ENCODE measurements around the gene INS.

Gene INS

DNA sequence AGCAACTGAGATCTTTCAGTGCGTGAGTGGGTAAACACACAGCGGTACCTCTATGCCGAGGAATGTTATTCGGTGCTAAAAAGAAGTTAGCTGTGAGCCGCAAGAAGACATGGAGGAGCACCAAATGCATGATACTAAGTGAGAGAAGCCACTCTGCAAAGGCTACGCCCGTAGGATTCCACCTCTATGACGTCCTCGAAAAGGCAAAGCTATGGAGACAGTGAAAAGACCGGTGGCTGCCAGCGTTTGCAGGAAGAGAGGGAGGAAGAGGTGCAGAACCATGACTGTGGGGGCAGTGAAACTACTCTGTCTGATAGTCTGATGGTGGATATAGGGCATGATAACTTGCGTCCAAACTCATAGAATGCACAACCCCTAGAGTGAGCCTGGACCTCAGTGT, 50.5 kb downstream of the INS start:
- Histone ChIP-seq H3K4me2 (no peak overlapping the region), H3K36me3 (ENCODE audit: insufficient read depth) (no peaks in the 10 kb centered on the region), H3K27me3 (ENCODE audit: insufficient read depth, low read depth) (peaks cover 50% of the 10 kb centered on the region), H3K9ac (no peak overlapping the region), H3K4me3 (IDR thresholded peaks at IDR 0.05; ENCODE audit: insufficient read depth, low read depth, low read length) (no peak overlapping the region), H3K79me2 (ENCODE audit: insufficient read depth, low read depth) (no peaks in the 10 kb centered on the region), H3K4me1 (ENCODE audit: low read depth, poor library complexity, severe bottlenecking) (no peaks in the 10 kb centered on the region), H4K20me1 (ENCODE audit: insufficient read depth) (no peaks in the 10 kb centered on the region), H2AFZ (ENCODE audit: low read depth) (no peak overlapping the region), H3K27ac (no peak overlapping the region)
- TF ChIP-seq, protein P1, sequence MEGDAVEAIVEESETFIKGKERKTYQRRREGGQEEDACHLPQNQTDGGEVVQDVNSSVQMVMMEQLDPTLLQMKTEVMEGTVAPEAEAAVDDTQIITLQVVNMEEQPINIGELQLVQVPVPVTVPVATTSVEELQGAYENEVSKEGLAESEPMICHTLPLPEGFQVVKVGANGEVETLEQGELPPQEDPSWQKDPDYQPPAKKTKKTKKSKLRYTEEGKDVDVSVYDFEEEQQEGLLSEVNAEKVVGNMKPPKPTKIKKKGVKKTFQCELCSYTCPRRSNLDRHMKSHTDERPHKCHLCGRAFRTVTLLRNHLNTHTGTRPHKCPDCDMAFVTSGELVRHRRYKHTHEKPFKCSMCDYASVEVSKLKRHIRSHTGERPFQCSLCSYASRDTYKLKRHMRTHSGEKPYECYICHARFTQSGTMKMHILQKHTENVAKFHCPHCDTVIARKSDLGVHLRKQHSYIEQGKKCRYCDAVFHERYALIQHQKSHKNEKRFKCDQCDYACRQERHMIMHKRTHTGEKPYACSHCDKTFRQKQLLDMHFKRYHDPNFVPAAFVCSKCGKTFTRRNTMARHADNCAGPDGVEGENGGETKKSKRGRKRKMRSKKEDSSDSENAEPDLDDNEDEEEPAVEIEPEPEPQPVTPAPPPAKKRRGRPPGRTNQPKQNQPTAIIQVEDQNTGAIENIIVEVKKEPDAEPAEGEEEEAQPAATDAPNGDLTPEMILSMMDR (conservative IDR thresholded peaks at IDR 0.05; ENCODE audit: low read depth, low read length), result no peak

Data from KMS-11 (cell line).